ENCODE data around the gene EPB41L4A. TPM values are rescaled to one million over a fixed set of nuclear protein-coding genes. Genes with fewer than 3 reads are reported as not detected.

EPB41L4A gene
- total and polyA plus RNA-seq, 12 donors = 4.2 to 26.3 (median 9.5) TPM

DNA sequence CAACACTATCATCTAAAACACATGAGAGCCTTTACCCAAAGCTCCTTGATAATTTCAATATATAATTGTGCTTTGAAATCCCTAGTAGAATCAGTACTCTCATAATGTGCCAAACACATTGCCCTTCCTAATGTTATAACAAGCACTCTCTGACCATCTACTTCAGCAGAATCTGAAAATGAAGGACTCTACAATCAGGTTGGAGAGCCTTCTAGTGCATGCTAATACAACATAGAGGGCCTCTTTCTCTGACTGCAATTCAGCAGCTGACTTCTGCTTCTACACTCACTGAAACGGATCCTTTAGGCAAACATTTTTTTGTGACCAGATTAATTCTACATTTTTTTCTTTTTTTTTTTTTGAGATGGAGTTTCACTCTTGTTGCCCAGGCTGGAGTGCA lies 155.6 kb downstream of the EPB41L4A start:
- no peak for DNase-seq
- Histone ChIP-seq H3K4me1 (replicated peaks in 1 of 2) (no peaks in the 10 kb centered on the region), H3K27me3 (no peaks in the 10 kb centered on the region), H3K9me3 (replicated peaks in 1 of 3) (no peaks in the 10 kb centered on the region), H3K36me3 (replicated peaks in 1 of 2) (no peaks in the 10 kb centered on the region), H3K27ac (no peak overlapping the region), H3K4me3 (no peak overlapping the region)
- no peak for TF ChIP-seq POLR2A (IDR thresholded peaks at IDR 0.05)
- TF ChIP-seq, protein P1, sequence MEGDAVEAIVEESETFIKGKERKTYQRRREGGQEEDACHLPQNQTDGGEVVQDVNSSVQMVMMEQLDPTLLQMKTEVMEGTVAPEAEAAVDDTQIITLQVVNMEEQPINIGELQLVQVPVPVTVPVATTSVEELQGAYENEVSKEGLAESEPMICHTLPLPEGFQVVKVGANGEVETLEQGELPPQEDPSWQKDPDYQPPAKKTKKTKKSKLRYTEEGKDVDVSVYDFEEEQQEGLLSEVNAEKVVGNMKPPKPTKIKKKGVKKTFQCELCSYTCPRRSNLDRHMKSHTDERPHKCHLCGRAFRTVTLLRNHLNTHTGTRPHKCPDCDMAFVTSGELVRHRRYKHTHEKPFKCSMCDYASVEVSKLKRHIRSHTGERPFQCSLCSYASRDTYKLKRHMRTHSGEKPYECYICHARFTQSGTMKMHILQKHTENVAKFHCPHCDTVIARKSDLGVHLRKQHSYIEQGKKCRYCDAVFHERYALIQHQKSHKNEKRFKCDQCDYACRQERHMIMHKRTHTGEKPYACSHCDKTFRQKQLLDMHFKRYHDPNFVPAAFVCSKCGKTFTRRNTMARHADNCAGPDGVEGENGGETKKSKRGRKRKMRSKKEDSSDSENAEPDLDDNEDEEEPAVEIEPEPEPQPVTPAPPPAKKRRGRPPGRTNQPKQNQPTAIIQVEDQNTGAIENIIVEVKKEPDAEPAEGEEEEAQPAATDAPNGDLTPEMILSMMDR (IDR thresholded peaks at IDR 0.05) = no peak
- intact Hi-C loops (cut with DNase I) = no loop called here
- 78 to 100% (median 93%) methylated on average over 1 of the region's 1 CpG for WGBS, 4 donors

DNA sequence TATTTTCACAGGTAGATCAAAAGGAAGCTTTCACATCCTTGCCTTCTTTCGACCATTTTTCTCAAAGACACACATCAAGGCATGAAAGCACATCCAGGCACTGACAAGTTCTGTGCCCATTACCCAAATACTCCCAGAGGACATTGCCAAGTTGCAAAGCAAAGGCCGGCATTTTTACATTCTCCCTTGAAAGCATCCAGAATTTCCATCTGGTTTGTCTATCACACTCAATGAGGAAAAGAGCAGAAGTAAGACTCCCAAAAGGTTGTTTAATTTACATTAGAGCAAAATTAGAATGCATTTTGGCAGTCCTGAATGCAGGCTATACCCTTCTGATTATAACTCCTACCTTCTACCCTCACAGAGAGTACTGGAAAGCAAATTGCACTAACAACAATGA lies 160.5 kb downstream of the EPB41L4A start:
- Histone ChIP-seq H3K4me1 (replicated peaks in 1 of 2) (no peaks in the 10 kb centered on the region), H3K27ac (no peak overlapping the region), H3K27me3 (no peaks in the 10 kb centered on the region), H3K4me3 (no peak overlapping the region), H3K9me3 (replicated peaks in 1 of 3) (no peaks in the 10 kb centered on the region), H3K36me3 (replicated peaks in 1 of 2) (no peaks in the 10 kb centered on the region)
- TF ChIP-seq, protein P1 (IDR thresholded peaks at IDR 0.05) = no peak
- TF ChIP-seq POLR2A (IDR thresholded peaks at IDR 0.05) = no peak
- no peak for DNase-seq
- intact Hi-C loops (cut with DNase I) = no loop called here
- WGBS, 4 donors = 84 to 96% (median 92%) methylated on average over 2 of the region's 2 CpGs

DNA sequence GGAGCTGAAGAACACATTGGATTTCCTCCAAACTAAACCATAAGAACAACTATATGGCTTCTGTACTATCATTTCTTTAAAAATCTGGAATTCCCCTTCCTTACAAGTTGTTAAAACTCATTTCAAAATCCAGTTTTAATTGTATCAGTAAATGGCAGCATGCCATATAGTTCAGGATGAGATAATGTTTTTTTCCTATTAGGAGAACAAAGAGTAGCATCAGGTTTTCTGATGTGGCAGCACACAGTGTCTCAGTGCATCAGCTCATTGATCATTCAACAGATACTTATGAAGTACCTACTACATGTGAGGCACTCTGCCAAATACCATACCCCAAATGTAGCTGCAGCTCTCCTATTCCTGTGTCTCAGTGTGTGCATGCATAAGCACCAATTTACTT lies 161.1 kb downstream of the EPB41L4A start:
- DNase-seq = no peak
- no peaks in the 10 kb centered on the region for H3K36me3 ChIP-seq (replicated peaks in 1 of 2)
- H3K27me3 ChIP-seq = no peaks in the 10 kb centered on the region
- H3K4me3 ChIP-seq = no peak overlapping the region
- TF ChIP-seq, protein P1 (IDR thresholded peaks at IDR 0.05) = no peak
- TF ChIP-seq POLR2A (IDR thresholded peaks at IDR 0.05) = no peak
- H3K9me3 ChIP-seq (replicated peaks in 1 of 3) = no peaks in the 10 kb centered on the region
- no peaks in the 10 kb centered on the region for H3K4me1 ChIP-seq (replicated peaks in 1 of 2)
- intact Hi-C loops (cut with DNase I) = no loop called here
- H3K27ac ChIP-seq = no peak overlapping the region

DNA sequence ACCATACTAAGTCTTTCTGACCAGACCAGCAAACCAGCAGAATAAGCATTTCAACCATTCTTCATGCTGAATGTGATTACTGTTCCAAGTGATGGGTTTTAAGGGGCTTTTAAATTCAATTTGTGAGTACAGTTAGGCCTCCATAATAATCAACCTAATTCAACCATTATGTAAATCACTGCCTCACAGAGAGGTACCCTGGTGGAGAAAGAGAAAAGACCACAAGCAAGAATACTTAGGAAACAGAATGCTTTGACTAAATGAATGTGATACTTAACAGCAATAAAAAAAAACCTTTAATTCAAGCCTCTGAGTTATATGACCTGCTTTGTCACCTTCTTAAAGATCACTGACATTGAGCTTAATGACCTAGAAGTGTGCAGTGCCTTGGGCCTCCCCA lies 162.1 kb downstream of the EPB41L4A start:
- TF ChIP-seq, protein P1 (IDR thresholded peaks at IDR 0.05) = no peak
- no peak for TF ChIP-seq POLR2A (IDR thresholded peaks at IDR 0.05)
- DNase-seq = no peak
- intact Hi-C loops (cut with DNase I) = no loop called here

More for the DNA sequence above, 162.1 kb downstream of the EPB41L4A start:
- Histone ChIP-seq H3K36me3 (replicated peaks in 1 of 2) (no peaks in the 10 kb centered on the region), H3K4me3 (no peak overlapping the region), H3K27ac (no peak overlapping the region), H3K4me1 (replicated peaks in 1 of 2) (no peaks in the 10 kb centered on the region), H3K27me3 (no peaks in the 10 kb centered on the region), H3K9me3 (replicated peaks in 1 of 3) (no peaks in the 10 kb centered on the region)

Measured in adrenal gland (tissue), 12 donors.